ENCODE results near the gene PEX11G.

PEX11G gene

DNA sequence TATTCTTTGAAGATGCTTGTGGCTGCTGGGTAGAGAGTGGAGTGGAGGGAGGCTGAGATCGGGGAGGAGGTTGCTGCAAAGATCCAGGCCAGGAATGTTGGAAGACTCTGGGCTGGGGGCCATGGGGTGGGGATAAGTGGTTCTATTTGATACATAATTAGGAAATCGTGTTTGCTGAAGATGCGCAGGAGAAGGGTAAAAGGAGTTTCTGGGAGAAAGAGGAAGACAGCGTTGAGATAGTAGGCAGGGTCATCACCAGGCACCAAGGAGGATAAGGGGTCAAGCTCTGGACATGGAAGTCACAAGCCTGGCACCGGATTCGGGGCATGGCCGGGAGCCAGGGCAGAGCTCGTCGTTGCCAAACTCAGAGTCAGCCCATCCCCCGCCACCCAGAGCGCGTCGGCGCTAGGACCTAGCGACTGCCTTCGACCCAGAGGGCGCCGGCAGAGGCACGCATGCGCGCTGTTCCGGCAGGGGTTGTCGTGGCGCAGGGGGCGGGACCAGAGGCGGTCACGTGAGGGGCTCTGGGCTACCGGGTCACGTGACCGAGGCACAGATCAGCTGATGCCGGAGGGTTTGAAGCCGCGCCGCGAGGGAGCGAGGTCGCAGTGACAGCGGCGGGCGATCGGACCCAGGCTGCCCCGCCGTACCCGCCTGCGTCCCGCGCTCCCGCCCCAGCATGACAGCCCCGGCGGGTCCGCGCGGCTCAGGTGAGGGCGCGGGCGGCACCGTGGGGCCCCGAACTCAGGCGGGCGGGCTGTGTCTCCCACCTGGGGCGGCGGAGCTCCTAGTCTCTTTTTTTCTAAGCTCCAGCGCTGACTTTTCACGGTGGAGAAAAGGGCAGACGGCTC, 33.5 kb upstream of the PEX11G start, which contains the start of gene MCOLN1:
TSS of gene MCOLN1 (plus strand) at position 553 of the 851 bp plus-strand sequence. CDS start at position 680, 127 bp downstream.
- Histone ChIP-seq H3K4me1 (ENCODE audit: low read length) (peaks cover 6% of the 10 kb centered on the region; the same call in 1 of the 2 replicates), H2AFZ (ENCODE audit: low read length) (peak within 1 kb of the TSS; percentile 85), H3K79me2 (ENCODE audit: low read length) (peaks cover 8% of the 10 kb centered on the region), H3K9ac (ENCODE audit: low read length) (peak within 1 kb of the TSS; percentile 61), H3K36me3 (replicated peaks; ENCODE audit: insufficient read depth, low read length) (no peaks in the 10 kb centered on the region), H3K9me3 (replicated peaks; ENCODE audit: insufficient read depth, low read length) (no peaks in the 10 kb centered on the region), H3K27me3 (replicated peaks; ENCODE audit: insufficient read depth, low read length) (0 out of 2 replicates have a peak, but pooled peaks cover 2% of the 10 kb centered on the region), H3F3A (ENCODE audit: insufficient read depth, low read length) (no peaks in the 10 kb centered on the region), H3K27ac (ENCODE audit: low read length) (no peak within 1 kb of the TSS), H4K20me1 (ENCODE audit: insufficient read depth, low read length) (no peaks in the 10 kb centered on the region), H3K4me2 (ENCODE audit: low read depth, low read length) (peak within 1 kb of the TSS; percentile 96), H3K4me3 (ENCODE audit: low read length) (peak within 1 kb of the TSS; percentile 78), H3K9me2 (replicated peaks; ENCODE audit: insufficient read depth, low read length) (no peaks in the 10 kb centered on the region)
- TF ChIP-seq EZH2phosphoT487 (IDR thresholded peaks at IDR 0.05; ENCODE audit: low read length) (no peak), EZH2 (optimal IDR thresholded peaks at IDR 0.05; ENCODE audit: low read depth, low read length) (no peak)
- TF ChIP-seq, protein P1, sequence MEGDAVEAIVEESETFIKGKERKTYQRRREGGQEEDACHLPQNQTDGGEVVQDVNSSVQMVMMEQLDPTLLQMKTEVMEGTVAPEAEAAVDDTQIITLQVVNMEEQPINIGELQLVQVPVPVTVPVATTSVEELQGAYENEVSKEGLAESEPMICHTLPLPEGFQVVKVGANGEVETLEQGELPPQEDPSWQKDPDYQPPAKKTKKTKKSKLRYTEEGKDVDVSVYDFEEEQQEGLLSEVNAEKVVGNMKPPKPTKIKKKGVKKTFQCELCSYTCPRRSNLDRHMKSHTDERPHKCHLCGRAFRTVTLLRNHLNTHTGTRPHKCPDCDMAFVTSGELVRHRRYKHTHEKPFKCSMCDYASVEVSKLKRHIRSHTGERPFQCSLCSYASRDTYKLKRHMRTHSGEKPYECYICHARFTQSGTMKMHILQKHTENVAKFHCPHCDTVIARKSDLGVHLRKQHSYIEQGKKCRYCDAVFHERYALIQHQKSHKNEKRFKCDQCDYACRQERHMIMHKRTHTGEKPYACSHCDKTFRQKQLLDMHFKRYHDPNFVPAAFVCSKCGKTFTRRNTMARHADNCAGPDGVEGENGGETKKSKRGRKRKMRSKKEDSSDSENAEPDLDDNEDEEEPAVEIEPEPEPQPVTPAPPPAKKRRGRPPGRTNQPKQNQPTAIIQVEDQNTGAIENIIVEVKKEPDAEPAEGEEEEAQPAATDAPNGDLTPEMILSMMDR (IDR thresholded peaks at IDR 0.05; ENCODE audit: low read length): no peak
- peak; percentile 99 for DNase-seq

- peak overlapping the region; percentile 37; the same call in 1 of the 2 replicates for H3K9ac ChIP-seq (ENCODE audit: low read length)
These were observed 32.8 kb upstream of the PEX11G start for GRCh38 chr19:7521551-7522071.

DNA sequence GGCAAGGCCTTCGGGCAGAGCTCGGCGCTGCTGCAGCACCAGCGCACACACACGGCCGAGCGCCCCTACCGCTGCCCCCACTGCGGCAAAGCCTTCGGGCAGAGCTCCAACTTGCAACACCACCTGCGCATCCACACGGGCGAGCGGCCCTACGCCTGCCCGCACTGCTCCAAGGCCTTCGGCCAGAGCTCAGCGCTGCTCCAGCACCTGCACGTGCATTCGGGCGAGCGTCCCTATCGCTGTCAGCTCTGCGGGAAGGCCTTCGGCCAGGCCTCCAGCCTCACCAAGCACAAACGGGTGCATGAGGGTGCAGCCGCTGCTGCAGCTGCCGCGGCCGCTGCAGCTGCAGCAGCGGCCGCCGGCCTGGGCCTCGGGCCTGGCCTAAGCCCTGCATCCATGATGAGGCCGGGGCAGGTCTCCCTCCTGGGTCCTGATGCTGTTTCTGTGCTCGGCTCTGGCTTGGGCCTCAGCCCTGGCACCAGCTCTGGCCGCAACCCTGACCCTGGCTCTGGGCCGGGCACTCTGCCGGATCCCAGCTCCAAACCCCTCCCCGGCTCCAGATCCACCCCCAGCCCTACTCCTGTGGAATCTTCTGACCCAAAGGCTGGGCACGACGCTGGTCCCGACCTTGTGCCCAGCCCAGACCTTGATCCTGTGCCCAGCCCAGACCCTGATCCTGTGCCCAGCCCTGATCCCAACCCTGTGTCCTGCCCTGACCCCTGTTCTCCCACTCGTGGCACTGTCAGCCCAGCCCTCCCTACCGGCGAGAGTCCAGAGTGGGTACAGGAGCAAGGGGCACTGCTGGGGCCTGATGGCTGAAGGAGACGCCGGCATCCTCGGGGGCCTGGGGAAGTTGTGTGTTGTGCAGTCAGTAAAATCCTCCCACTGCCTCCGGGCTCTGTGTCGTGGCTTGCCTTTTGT, 31.6 kb upstream of the PEX11G start:
- no peaks in the 10 kb centered on the region for H3K9me2 ChIP-seq (replicated peaks; ENCODE audit: insufficient read depth, low read length)
- H3K4me2 ChIP-seq (ENCODE audit: low read depth, low read length): no peak overlapping the region
- H3K4me3 ChIP-seq (ENCODE audit: low read length): no peak overlapping the region
- no peaks in the 10 kb centered on the region for H3K9me3 ChIP-seq (replicated peaks; ENCODE audit: insufficient read depth, low read length)
- H3K36me3 ChIP-seq (replicated peaks; ENCODE audit: insufficient read depth, low read length): no peaks in the 10 kb centered on the region
- H2AFZ ChIP-seq (ENCODE audit: low read length): no peak overlapping the region
- peaks cover 8% of the 10 kb centered on the region for H3K79me2 ChIP-seq (ENCODE audit: low read length)
- no peak for DNase-seq
- H4K20me1 ChIP-seq (ENCODE audit: insufficient read depth, low read length): no peaks in the 10 kb centered on the region
- H3K9ac ChIP-seq (ENCODE audit: low read length): no peak overlapping the region
- H3K27ac ChIP-seq (ENCODE audit: low read length): no peak overlapping the region
- peaks cover 9% of the 10 kb centered on the region; the same call in 1 of the 2 replicates for H3K4me1 ChIP-seq (ENCODE audit: low read length)
- TF ChIP-seq EZH2 (optimal IDR thresholded peaks at IDR 0.05; ENCODE audit: low read depth, low read length): no peak
- TF ChIP-seq, protein P1 (IDR thresholded peaks at IDR 0.05; ENCODE audit: low read length): no peak
- no peak for TF ChIP-seq EZH2phosphoT487 (IDR thresholded peaks at IDR 0.05; ENCODE audit: low read length)
- no peaks in the 10 kb centered on the region for H3F3A ChIP-seq (ENCODE audit: insufficient read depth, low read length)
- H3K27me3 ChIP-seq (replicated peaks; ENCODE audit: insufficient read depth, low read length): peaks cover 16% of the 10 kb centered on the region

More at GRCh38 chr19:7521551-7522071, 32.8 kb upstream of the PEX11G start:
- H3K4me3 ChIP-seq (ENCODE audit: low read length): peak overlapping the region; percentile 78
- H3K9me3 ChIP-seq (replicated peaks; ENCODE audit: insufficient read depth, low read length): no peaks in the 10 kb centered on the region
- H3K27ac ChIP-seq (ENCODE audit: low read length): no peak overlapping the region
- H3K36me3 ChIP-seq (replicated peaks; ENCODE audit: insufficient read depth, low read length): no peaks in the 10 kb centered on the region
- H3K27me3 ChIP-seq (replicated peaks; ENCODE audit: insufficient read depth, low read length): peaks cover 8% of the 10 kb centered on the region; the same call in 1 of the 2 replicates
- no peak for TF ChIP-seq EZH2 (optimal IDR thresholded peaks at IDR 0.05; ENCODE audit: low read depth, low read length)
- no peak for TF ChIP-seq EZH2phosphoT487 (IDR thresholded peaks at IDR 0.05; ENCODE audit: low read length)
- H2AFZ ChIP-seq (ENCODE audit: low read length): peak overlapping the region; percentile 85
- H3K9me2 ChIP-seq (replicated peaks; ENCODE audit: insufficient read depth, low read length): no peaks in the 10 kb centered on the region
- H3K79me2 ChIP-seq (ENCODE audit: low read length): peaks cover 8% of the 10 kb centered on the region
- H3K4me2 ChIP-seq (ENCODE audit: low read depth, low read length): peak overlapping the region; percentile 85
- no peaks in the 10 kb centered on the region for H4K20me1 ChIP-seq (ENCODE audit: insufficient read depth, low read length)
- peaks cover 6% of the 10 kb centered on the region; the same call in 1 of the 2 replicates for H3K4me1 ChIP-seq (ENCODE audit: low read length)
- H3F3A ChIP-seq (ENCODE audit: insufficient read depth, low read length): no peaks in the 10 kb centered on the region
- DNase-seq: no peak

Data from MM.1S (cell line).